Stimulated activated memory B cell treated with anti-CD40 and anti-IgM and Interleukin-4, amounts not matched to agents 10 μg/mL and 1 μg/mL and 100 μg/mL, for 72 hours (primary cell): Measurements from ENCODE around the gene USP27X.

Experiments used
- ATAC-seq: fragments of 150-1000 bp; cut with Tn5 transposase; 2 replicates; pipeline ENCODE4 v1.10.0; 2021
- H3K27ac Mint-ChIP-seq: one replicate; pipeline ENCODE4 v1.8.0; 2022; ENCODE audit warnings: mild to moderate bottlenecking, mixed read lengths
- H3K27me3 Mint-ChIP-seq: one replicate; pipeline ENCODE4 v1.8.0; 2022; ENCODE audit warnings: mixed read lengths
- H3K36me3 Mint-ChIP-seq: one replicate; pipeline ENCODE4 v1.8.0; 2022; ENCODE audit warnings: mixed read lengths
- H3K4me1 Mint-ChIP-seq: one replicate; pipeline ENCODE4 v1.8.0; 2022; ENCODE audit warnings: mixed read lengths
- H3K4me3 Mint-ChIP-seq: one replicate; pipeline ENCODE4 v1.8.0; 2022; ENCODE audit warnings: mild to moderate bottlenecking, moderate library complexity, mixed read lengths
- H3K9me3 Mint-ChIP-seq: one replicate; pipeline ENCODE4 v1.8.0; 2022; ENCODE audit warnings: mixed read lengths

USP27X gene

GRCh38 chrX:49921109-49921508, 41.8 kb downstream of the USP27X start:
- Mint-ChIP-seq H3K27me3 (no peaks in the 10 kb centered on the region), H3K36me3 (peaks cover 6% of the 10 kb centered on the region), H3K9me3 (no peaks in the 10 kb centered on the region), H3K4me1 (peaks cover 6% of the 10 kb centered on the region), H3K4me3 (no peak overlapping the region), H3K27ac (no peak overlapping the region)
- no peak for ATAC-seq

- peak; percentile 98 for ATAC-seq
- H3K4me3 Mint-ChIP-seq: peak within 1 kb of the TSS; percentile 87
- H3K27me3 Mint-ChIP-seq: no peaks in the 10 kb centered on the region
- H3K36me3 Mint-ChIP-seq: peaks cover 15% of the 10 kb centered on the region
- H3K9me3 Mint-ChIP-seq: no peaks in the 10 kb centered on the region
- H3K4me1 Mint-ChIP-seq: peaks cover 12% of the 10 kb centered on the region
- H3K27ac Mint-ChIP-seq: peak within 1 kb of the TSS; percentile 64
Measured at GRCh38 chrX:49922291-49923241, 43.3 kb downstream of the USP27X start, which contains the start of gene CLCN5. CLCN5 (plus strand) TSS chrX:49922596; CDS start chrX:49925299, 2,703 bp downstream.

- Mint-ChIP-seq H3K4me1 (peaks cover 12% of the 10 kb centered on the region), H3K9me3 (no peaks in the 10 kb centered on the region), H3K36me3 (peaks cover 20% of the 10 kb centered on the region), H3K27ac (no peak overlapping the region), H3K4me3 (no peak overlapping the region), H3K27me3 (no peaks in the 10 kb centered on the region)
- no peak for ATAC-seq
Measured at GRCh38 chrX:49925176-49925575, 45.9 kb downstream of the USP27X start.

- Mint-ChIP-seq H3K27ac (no peak overlapping the region), H3K27me3 (no peaks in the 10 kb centered on the region), H3K9me3 (no peaks in the 10 kb centered on the region), H3K4me3 (no peak overlapping the region), H3K4me1 (peaks cover 6% of the 10 kb centered on the region), H3K36me3 (peaks cover 15% of the 10 kb centered on the region)
- no peak for ATAC-seq
Measured at GRCh38 chrX:49930039-49930438, 50.8 kb downstream of the USP27X start.
